DMS79 (cell line): Measurements from ENCODE around the gene ZBTB18.

Source experiments
- DNase-seq: peaks from one replicate; lab custom pipeline; 2025; lab: John Stamatoyannopoulos, UW

ZBTB18 gene

GRCh38 chr1:244089561-244089960, 38.5 kb downstream of the ZBTB18 start:
- DNase-seq = no peak

GRCh38 chr1:244090645-244091044, 39.6 kb downstream of the ZBTB18 start:
- no peak for DNase-seq

GRCh38 chr1:244092293-244092963, 41.3 kb downstream of the ZBTB18 start:
- no peak for DNase-seq

- no peak for DNase-seq
Measured at GRCh38 chr1:244092964-244093638, 42.0 kb downstream of the ZBTB18 start.

- DNase-seq = no peak
Measured at GRCh38 chr1:244094880-244095528, 43.9 kb downstream of the ZBTB18 start.

GRCh38 chr1:244095529-244095911, 44.4 kb downstream of the ZBTB18 start:
- DNase-seq = no peak

- DNase-seq = no peak
Measured at GRCh38 chr1:244096066-244096610, 45.1 kb downstream of the ZBTB18 start.

- no peak for DNase-seq
Measured at GRCh38 chr1:244096691-244097090, 45.6 kb downstream of the ZBTB18 start.

GRCh38 chr1:244097523-244098405, 46.7 kb downstream of the ZBTB18 start:
- DNase-seq = no peak

GRCh38 chr1:244099258-244099930, 48.3 kb downstream of the ZBTB18 start:
- DNase-seq = no peak

- DNase-seq = no peak
Measured at GRCh38 chr1:244100276-244100675, 49.2 kb downstream of the ZBTB18 start.

GRCh38 chr1:244100704-244101453, 49.8 kb downstream of the ZBTB18 start:
- DNase-seq = no peak

GRCh38 chr1:244102046-244102445, 51.0 kb downstream of the ZBTB18 start:
- no peak for DNase-seq

- DNase-seq = no peak
Measured at GRCh38 chr1:244102468-244102867, 51.4 kb downstream of the ZBTB18 start.

GRCh38 chr1:244104309-244105060, 53.4 kb downstream of the ZBTB18 start:
- DNase-seq = no peak

- DNase-seq = no peak
Measured at GRCh38 chr1:244106176-244106575, 55.1 kb downstream of the ZBTB18 start.
